Right atrium auricular region (tissue), 2 donors: Measurements from ENCODE around the gene GALNS. TPM values are rescaled to one million over a fixed set of nuclear protein-coding genes. Genes with fewer than 3 reads are reported as not detected.

ENCODE experiments used
- DNase-seq: peaks from one replicate; pipeline ENCODE4 v3.0.0-alpha.2; 2019; ENCODE audit warnings: low spot score
- H3K27ac ChIP-seq, 2 donors: fragments of 200-600 bp; sonication (generic); 1 replicate in 1 of 2; 2 replicates in 1 of 2; pipeline ENCODE4 v1.5.1; 2016 to 2019
- H3K27me3 ChIP-seq, 2 donors: fragments of 200-600 bp; sonication (generic); one replicate each; pipeline versions ENCODE4 v1.5.1 to v1.6.0; 2017 to 2019
- H3K36me3 ChIP-seq: fragments of 200-600 bp; sonication (generic); one replicate; pipeline ENCODE4 v1.5.1; 2016
- H3K4me1 ChIP-seq, 2 donors: fragments of 200-600 bp; sonication (generic); one replicate each; pipeline versions ENCODE4 v1.5.1 to v1.6.0; 2017 to 2019
- H3K4me3 ChIP-seq, 2 donors: fragments of 200-600 bp; sonication (generic); 1 replicate in 1 of 2; 2 replicates in 1 of 2; pipeline ENCODE4 v1.5.1; 2017 to 2019; ENCODE audit warnings: mild to moderate bottlenecking in 1 of 2, moderate library complexity in 1 of 2
- H3K9me3 ChIP-seq, 2 donors: fragments of 200-600 bp; sonication (generic); one replicate each; pipeline ENCODE4 v1.5.1; 2019
- total RNA-seq, 2 donors: library from RNA; depleted of rRNA; stranded (reverse); fragments of >200 nt; gene quantifications; one replicate each; pipeline ENCODE4 v1.1.0, GENCODE V29; 2016
- TF ChIP-seq, protein P1 (sequence below), 2 donors: fragments of 200-600 bp; sonication (generic); IDR thresholded peaks; one replicate each; pipeline ENCODE4 v1.5.1; 2019; ENCODE audit warnings: antibody characterized with exemption in 2 of 2

GALNS gene
- total RNA-seq, 2 donors from 2014 or later, result 12.6 to 18.8 TPM

DNA sequence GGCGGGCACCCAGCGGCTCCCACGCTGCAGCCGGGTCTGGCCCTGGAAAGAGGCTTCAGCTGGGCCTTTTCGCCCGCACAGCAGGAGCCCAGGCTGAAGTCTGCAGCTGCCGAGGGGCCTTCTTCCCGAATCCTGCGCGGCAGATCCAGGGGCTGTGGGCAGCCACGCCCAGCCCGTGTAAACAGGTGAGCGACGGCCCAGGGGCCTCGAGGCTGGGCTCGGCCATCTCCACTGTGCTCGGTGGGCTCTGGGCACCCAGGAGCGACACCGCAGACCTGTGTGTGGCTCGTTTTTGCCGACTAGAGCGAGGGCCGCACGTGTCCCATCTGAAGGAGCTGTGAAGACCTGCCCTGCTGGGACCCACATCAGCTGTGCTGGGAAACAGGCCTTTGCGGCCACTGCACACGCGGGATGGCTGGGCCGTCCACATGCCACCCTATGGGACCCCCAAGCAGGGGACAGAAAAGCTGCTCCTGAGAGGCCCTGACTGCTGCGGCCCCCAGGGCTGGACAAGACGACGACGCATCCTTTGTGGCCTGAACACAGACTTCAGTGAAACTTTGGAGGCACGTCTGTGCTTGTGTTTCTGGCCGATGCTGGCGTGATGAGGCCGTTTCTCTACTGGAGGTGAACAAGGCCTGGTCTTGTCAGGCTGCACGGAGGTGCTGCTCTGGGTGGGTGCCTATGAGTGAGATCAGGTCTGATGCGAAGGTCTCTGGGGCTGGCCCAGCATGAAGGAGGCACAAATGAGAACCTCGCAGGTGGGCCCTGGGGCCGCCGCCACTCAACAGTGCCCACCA lies 39.8 kb downstream of the GALNS start:
- Histone ChIP-seq H3K4me1 (peaks cover 0 to 16% of the 10 kb centered on the region in 2 donors), H3K27me3 (no peaks in the 10 kb centered on the region), H3K27ac (no peak overlapping the region), H3K4me3 (no peak overlapping the region), H3K9me3 (no peaks in the 10 kb centered on the region), H3K36me3 (peaks cover 2% of the 10 kb centered on the region)
- TF ChIP-seq, protein P1, sequence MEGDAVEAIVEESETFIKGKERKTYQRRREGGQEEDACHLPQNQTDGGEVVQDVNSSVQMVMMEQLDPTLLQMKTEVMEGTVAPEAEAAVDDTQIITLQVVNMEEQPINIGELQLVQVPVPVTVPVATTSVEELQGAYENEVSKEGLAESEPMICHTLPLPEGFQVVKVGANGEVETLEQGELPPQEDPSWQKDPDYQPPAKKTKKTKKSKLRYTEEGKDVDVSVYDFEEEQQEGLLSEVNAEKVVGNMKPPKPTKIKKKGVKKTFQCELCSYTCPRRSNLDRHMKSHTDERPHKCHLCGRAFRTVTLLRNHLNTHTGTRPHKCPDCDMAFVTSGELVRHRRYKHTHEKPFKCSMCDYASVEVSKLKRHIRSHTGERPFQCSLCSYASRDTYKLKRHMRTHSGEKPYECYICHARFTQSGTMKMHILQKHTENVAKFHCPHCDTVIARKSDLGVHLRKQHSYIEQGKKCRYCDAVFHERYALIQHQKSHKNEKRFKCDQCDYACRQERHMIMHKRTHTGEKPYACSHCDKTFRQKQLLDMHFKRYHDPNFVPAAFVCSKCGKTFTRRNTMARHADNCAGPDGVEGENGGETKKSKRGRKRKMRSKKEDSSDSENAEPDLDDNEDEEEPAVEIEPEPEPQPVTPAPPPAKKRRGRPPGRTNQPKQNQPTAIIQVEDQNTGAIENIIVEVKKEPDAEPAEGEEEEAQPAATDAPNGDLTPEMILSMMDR (IDR thresholded peaks at IDR 0.05), result no peak
- no peak for DNase-seq

DNA sequence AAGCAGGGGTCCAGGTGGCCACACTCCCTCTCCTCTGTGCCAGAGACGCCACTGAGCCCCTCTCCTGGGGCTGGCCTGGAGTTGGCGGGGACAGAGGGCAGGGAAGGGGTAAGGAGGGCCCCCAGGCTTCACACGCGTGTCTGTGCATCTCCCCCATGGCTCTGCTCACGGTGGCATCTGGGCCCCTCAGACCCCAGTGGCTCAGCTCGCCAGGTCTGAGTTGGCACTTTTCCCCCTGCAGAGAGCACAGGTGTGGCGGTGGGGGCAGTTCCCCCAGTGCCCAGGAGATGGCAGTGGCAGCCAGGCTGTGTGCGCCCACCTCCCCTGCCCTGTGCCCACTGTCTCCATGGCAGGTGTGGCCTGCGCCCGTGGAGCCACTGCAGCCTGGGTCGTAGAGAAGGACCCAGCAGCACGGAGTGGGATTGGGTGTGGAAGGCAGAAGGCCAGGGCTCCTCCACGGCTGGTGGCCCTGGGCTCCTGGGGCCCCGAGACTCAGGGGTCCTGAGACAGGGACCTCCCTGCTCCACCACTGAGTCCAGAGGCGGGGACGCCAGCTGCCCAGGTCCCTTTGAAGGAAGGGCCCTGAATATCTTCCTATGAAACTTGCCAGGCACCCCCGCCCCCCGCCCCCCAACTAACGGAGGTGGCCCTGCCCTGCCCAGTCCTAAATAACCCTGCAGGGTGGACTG lies 40.7 kb downstream of the GALNS start:
- TF ChIP-seq, protein P1 (IDR thresholded peaks at IDR 0.05), result peak; percentile 39 to 75
- H3K36me3 ChIP-seq, result no peaks in the 10 kb centered on the region
- H3K4me3 ChIP-seq, result no peak overlapping the region
- no peak for DNase-seq
- no peak overlapping the region for H3K27ac ChIP-seq
- H3K4me1 ChIP-seq, result peaks cover 0 to 21% of the 10 kb centered on the region in 2 donors
- no peaks in the 10 kb centered on the region for H3K27me3 ChIP-seq
- H3K9me3 ChIP-seq, result no peaks in the 10 kb centered on the region

DNA sequence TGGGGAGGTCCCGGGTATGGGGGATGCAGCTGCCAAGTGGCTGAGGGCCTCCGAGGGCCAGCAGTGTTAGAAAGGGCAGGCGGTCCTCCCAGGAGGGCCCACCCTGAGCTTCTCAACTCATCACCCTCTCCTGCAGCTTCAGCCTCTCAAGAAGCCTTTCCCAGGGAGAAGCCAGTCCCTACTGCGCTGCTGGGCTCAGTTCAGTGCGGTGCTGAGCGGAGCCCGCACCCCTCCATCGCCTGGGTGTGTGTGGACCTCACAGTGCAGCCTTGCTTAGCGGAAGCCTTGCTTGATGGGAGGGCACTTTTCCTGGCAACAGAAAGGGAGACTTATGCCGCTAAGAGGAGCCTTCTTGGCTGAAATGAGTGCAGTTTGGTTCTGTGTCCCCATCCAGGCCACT lies 41.5 kb downstream of the GALNS start:
- H3K4me3 ChIP-seq, result no peak overlapping the region
- no peak for DNase-seq
- H3K27ac ChIP-seq, result no peak overlapping the region
- peaks cover 0 to 29% of the 10 kb centered on the region in 2 donors for H3K4me1 ChIP-seq
- no peaks in the 10 kb centered on the region for H3K27me3 ChIP-seq
- no peaks in the 10 kb centered on the region for H3K9me3 ChIP-seq
- TF ChIP-seq, protein P1 (IDR thresholded peaks at IDR 0.05), result no peak
- H3K36me3 ChIP-seq, result no peaks in the 10 kb centered on the region

DNA sequence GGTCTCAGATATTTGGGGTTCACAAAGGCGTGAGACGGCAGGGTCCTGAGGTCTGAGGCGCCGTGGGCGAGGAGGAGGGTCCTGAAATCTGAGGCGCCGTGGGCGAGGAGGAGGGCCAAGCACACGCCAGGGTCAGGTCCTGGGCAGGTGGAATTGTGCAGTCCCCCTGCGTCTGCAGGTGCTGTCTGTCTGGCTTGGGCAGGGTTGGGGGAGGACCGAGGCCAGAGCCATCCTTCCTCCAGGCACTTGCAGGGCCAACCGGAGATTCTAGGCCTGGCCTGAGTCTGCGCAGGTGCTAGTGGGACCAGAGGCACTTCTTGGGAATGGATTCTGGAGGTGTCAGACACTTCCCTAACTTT lies 42.6 kb downstream of the GALNS start:
- Histone ChIP-seq H3K27me3 (no peaks in the 10 kb centered on the region), H3K4me1 (peaks cover 0 to 37% of the 10 kb centered on the region in 2 donors), H3K36me3 (peaks cover 8% of the 10 kb centered on the region), H3K27ac (no peak overlapping the region), H3K9me3 (no peaks in the 10 kb centered on the region), H3K4me3 (no peak overlapping the region)
- TF ChIP-seq, protein P1 (IDR thresholded peaks at IDR 0.05), result no peak
- no peak for DNase-seq

DNA sequence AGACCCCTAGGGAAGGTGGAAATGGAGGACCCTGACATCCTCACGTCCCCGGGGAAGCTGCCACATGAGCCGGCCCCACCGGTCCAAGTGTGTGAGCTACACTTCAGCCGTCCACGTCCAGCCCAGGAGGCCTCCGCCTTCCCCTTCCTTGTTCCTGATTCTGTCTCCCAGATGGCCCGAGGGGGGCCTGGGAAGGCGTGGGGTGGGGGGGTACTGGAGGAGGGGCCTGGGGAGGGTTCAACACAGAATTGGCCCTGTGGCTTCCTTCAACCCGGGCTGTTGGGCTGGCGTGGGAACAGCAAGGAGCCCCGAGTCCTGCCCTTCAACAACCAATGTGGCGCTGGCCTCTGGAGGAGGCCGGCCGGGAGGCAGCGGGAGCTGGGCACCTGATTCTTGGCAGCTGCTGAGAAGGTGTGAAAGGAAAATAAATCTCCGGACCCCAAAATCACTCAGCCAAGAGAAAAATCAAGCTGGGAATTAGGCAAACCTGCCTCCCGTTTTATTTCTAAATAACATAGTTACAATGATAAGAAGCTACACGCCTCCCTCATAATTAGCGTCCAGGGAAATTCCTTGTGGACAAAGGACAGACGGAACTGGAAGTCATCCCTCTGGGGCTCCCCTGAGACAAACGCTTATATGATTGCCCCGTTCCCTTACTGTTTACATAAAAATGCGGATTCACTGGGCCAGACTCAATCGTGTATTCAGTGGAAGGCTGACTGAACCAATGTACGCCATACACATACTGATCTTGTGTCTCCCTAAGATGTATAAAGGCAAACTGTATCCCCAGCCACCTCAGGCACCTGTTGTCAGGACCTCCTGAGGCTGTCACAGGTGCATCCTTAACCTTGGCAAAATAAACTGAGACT lies 43.2 kb downstream of the GALNS start:
- no peak for DNase-seq
- Histone ChIP-seq H3K4me1 (peaks cover 0 to 37% of the 10 kb centered on the region in 2 donors), H3K9me3 (no peaks in the 10 kb centered on the region), H3K4me3 (no peak overlapping the region), H3K27ac (peak overlapping the region in 1 of 2 donors; percentile 92), H3K27me3 (no peaks in the 10 kb centered on the region), H3K36me3 (peaks cover 10% of the 10 kb centered on the region)
- TF ChIP-seq, protein P1 (IDR thresholded peaks at IDR 0.05), result no peak
